Spleen (tissue), 7 donors: ENCODE data around the gene HSD17B1.

Experiments used
- POLR2A ChIP-seq, 3 donors: fragments of 450-650 bp; IDR thresholded peaks; one replicate each; pipeline ENCODE4 v1.5.1; 2017; ENCODE audit warnings: antibody characterized with exemption in 3 of 3, mild to moderate bottlenecking in 1 of 3
- TF ChIP-seq, protein P1 (sequence below), 11 experiments: fragments of 200-600 bp in 7 of 11; fragments of 450-650 bp in 4 of 11; sonication (generic) in 4 of 11; IDR thresholded peaks in 8 of 11; conservative IDR thresholded peaks in 3 of 11; 1 replicate in 7 of 11; 2 replicates in 4 of 11; pipeline versions ENCODE4 v1.4.0 to v1.8.0; 2016 to 2021; ENCODE audit warnings: antibody characterized with exemption in 11 of 11, inconsistent platforms in 4 of 11, mild to moderate bottlenecking in 1 of 11
- donor health status: DM: no; HTN: no; CAD: no; lungs with moderate emphysema.
- donor health status: DM: no; HTN: no; CAD: no.
- donor health status: DM: no; HTN: no; CAD: no.

DNA sequence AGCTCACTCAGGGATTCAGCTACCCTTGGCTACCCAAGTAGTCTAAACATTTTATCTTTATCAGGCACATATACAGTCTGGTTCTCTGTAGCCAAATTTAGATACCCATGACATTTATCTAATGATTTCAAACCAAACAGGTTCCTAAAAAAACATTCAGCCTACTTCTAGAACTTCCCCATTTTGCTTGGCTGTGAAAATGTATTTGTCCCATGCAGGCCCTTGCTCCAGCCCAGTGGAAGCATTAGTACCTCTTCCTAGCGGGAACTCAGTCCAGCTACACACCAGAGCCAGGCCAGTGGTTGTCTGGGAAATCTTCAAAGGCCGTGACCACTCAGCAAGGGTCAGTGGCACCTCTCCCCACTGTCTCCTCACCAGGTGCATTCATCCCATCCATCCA is 42.9 kb upstream of the HSD17B1 start:
- TF ChIP-seq, protein P1, sequence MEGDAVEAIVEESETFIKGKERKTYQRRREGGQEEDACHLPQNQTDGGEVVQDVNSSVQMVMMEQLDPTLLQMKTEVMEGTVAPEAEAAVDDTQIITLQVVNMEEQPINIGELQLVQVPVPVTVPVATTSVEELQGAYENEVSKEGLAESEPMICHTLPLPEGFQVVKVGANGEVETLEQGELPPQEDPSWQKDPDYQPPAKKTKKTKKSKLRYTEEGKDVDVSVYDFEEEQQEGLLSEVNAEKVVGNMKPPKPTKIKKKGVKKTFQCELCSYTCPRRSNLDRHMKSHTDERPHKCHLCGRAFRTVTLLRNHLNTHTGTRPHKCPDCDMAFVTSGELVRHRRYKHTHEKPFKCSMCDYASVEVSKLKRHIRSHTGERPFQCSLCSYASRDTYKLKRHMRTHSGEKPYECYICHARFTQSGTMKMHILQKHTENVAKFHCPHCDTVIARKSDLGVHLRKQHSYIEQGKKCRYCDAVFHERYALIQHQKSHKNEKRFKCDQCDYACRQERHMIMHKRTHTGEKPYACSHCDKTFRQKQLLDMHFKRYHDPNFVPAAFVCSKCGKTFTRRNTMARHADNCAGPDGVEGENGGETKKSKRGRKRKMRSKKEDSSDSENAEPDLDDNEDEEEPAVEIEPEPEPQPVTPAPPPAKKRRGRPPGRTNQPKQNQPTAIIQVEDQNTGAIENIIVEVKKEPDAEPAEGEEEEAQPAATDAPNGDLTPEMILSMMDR (IDR thresholded peaks at IDR 0.05 in 8 of 11, conservative IDR thresholded peaks at IDR 0.05 in 3 of 11), result no peak
- TF ChIP-seq POLR2A (IDR thresholded peaks at IDR 0.05), result no peak
